Measurements from ENCODE around the gene OR51B2.
A peak's percentile ranks its signal among the peaks of the same experiment; 100 is the strongest.

The OR51B2 gene

GRCh38 chr11:5282628-5283027 lies 41.5 kb downstream of the OR51B2 start:
- no peak for DNase-seq (ENCODE audit: low read depth in 2 of 2)

GRCh38 chr11:5281596-5281995 lies 42.5 kb downstream of the OR51B2 start:
- DNase-seq (ENCODE audit: low read depth in 2 of 2), result no peak

- peak; percentile 85 to 87 for DNase-seq (ENCODE audit: low read depth in 2 of 2)
These were observed 43.5 kb downstream of the OR51B2 start for GRCh38 chr11:5280582-5281102.

- no peak for DNase-seq (ENCODE audit: low read depth in 2 of 2)
These were observed 44.5 kb downstream of the OR51B2 start for GRCh38 chr11:5279471-5280090.

- DNase-seq (ENCODE audit: low read depth in 2 of 2), result no peak
These were observed 46.2 kb downstream of the OR51B2 start for GRCh38 chr11:5277807-5278382.

- DNase-seq (ENCODE audit: low read depth in 2 of 2), result no peak
These were observed 47.4 kb downstream of the OR51B2 start for GRCh38 chr11:5276697-5277096.

- DNase-seq (ENCODE audit: low read depth in 2 of 2), result no peak
These were observed 48.6 kb downstream of the OR51B2 start for GRCh38 chr11:5275369-5276110.

GRCh38 chr11:5274395-5274794 lies 49.7 kb downstream of the OR51B2 start:
- no peak for DNase-seq (ENCODE audit: low read depth in 2 of 2)

Measured in fibroblast of skin of left quadriceps (primary cell).